OCI-LY7 (cell line): ENCODE results near the gene CXCL10. TPM values are rescaled to one million over a fixed set of nuclear protein-coding genes. Genes with fewer than 3 reads are reported as not detected.

Source experiments
- BruUV-seq: library from RNA; stranded (reverse); fragments of 400-500 nt; replicated peaks from 2 replicates; lab custom pipeline; 2021; lab: Mats Ljungman, UMichigan
- CTCF ChIA-PET: fragments of 300-600 bp; sonication (Branson Sonifier 250); formaldehyde crosslinking; loops from one replicate; lab custom pipeline; 2022; ENCODE audit warnings: antibody characterized with exemption; ENCODE audit not compliant: unreplicated experiment; lab: Charles Lee
- POLR2A ChIA-PET: fragments of 300-600 bp; sonication (Branson Sonifier 250); formaldehyde crosslinking; loops from one replicate; lab custom pipeline; 2022; ENCODE audit warnings: antibody characterized with exemption; lab: Charles Lee
- DNase-seq: peaks from one replicate; pipeline ENCODE4 v3.0.0-alpha.2; 2015; ENCODE audit warnings: low spot score
- H2AFZ ChIP-seq: fragments of 200-600 bp; sonication (generic), shearing (Covaris generic); 2 replicates; pipeline ENCODE4 v1.6.1; 2014; ENCODE audit warnings: mild to moderate bottlenecking, antibody characterized with exemption, low read length, moderate library complexity
- H3K27ac ChIP-seq: fragments of 200-600 bp; sonication (generic); 2 replicates; pipeline ENCODE4 v1.5.1; 2014; ENCODE audit warnings: mixed run types, low read depth, mild to moderate bottlenecking, moderate library complexity, low read length, inconsistent platforms; ENCODE audit not compliant: poor library complexity, severe bottlenecking
- H3K36me3 ChIP-seq: fragments of 200-600 bp; sonication (generic); 2 replicates; pipeline ENCODE4 v1.6.1; 2014; ENCODE audit warnings: mild to moderate bottlenecking, antibody characterized with exemption, low read length, moderate library complexity, mixed read lengths; ENCODE audit not compliant: insufficient read depth
- H3K4me1 ChIP-seq: fragments of 200-600 bp; sonication (generic); 2 replicates; pipeline ENCODE4 v1.5.1; 2014; ENCODE audit warnings: mild to moderate bottlenecking, low read length; ENCODE audit not compliant: insufficient read depth, poor library complexity, severe bottlenecking
- H3K4me2 ChIP-seq: fragments of 200-600 bp; sonication (generic); 2 replicates; pipeline ENCODE4 v1.6.1; 2014; ENCODE audit warnings: mild to moderate bottlenecking, low read length
- H3K4me3 ChIP-seq: fragments of 200-600 bp; sonication (generic); 2 replicates; pipeline ENCODE4 v1.5.1; 2014; ENCODE audit warnings: mild to moderate bottlenecking, low read depth, low read length; ENCODE audit not compliant: poor library complexity, severe bottlenecking
- H3K79me2 ChIP-seq: fragments of 200-600 bp; sonication (generic); 2 replicates; pipeline ENCODE4 v1.6.1; 2016; ENCODE audit warnings: low read depth, mild to moderate bottlenecking, low read length, moderate library complexity, mixed read lengths; ENCODE audit not compliant: insufficient read depth
- H3K9me2 ChIP-seq: fragments of 200-600 bp; sonication (generic); 2 replicates; pipeline ENCODE4 v1.6.1; 2016; ENCODE audit warnings: mild to moderate bottlenecking, low read length, mixed read lengths; ENCODE audit not compliant: insufficient read depth
- H3K9me3 ChIP-seq: fragments of 200-600 bp; sonication (generic); 2 replicates; pipeline ENCODE4 v1.6.1; 2014; ENCODE audit warnings: mild to moderate bottlenecking, mixed run types, low read length, mixed read lengths
- H4K20me1 ChIP-seq: fragments of 200-600 bp; sonication (generic); 2 replicates; pipeline ENCODE4 v1.6.1; 2014; ENCODE audit warnings: mild to moderate bottlenecking, antibody characterized with exemption, low read length, moderate library complexity, mixed read lengths; ENCODE audit not compliant: insufficient read depth
- CTCF ChIP-seq: fragments of 200-600 bp; sonication (generic); conservative IDR thresholded peaks from 2 replicates; pipeline ENCODE4 v1.5.1; 2014; ENCODE audit warnings: mild to moderate bottlenecking, antibody characterized with exemption, low read length, moderate library complexity, mixed read lengths
- EZH2phosphoT487 ChIP-seq: fragments of 200-600 bp; sonication (generic); IDR thresholded peaks from 2 replicates; pipeline ENCODE4 v1.6.1; 2018; ENCODE audit warnings: low read depth, borderline replicate concordance, mild to moderate bottlenecking, mixed run types, antibody characterized with exemption, low read length, moderate library complexity, mixed read lengths
- intact Hi-C: fragments of 100-400 bp; cut with micrococcal nuclease; formaldehyde crosslinking; loops from one replicate; pipeline ENCODE4 v1.10.0; 2022; ENCODE audit not compliant: unreplicated experiment
- total RNA-seq, 2 experiments: library from RNA; depleted of rRNA in 1 of 2; stranded (reverse); fragments of >200 nt in 1 of 2; shearing (Covaris generic) in 1 of 2; gene quantifications; 2 replicates each; pipeline ENCODE4 v1.2.3, GENCODE V29; 2014 to 2022

The CXCL10 gene
- total RNA-seq, 2 experiments from 2014 or later = not detected

GRCh38 chr4:76017056-76017686 lies 6.1 kb downstream of the CXCL10 start:
- no peaks in the 10 kb centered on the region for H3K79me2 ChIP-seq
- intact Hi-C loops = no loop called here
- no peaks in the 10 kb centered on the region for H3K9me3 ChIP-seq
- no TSS peak for BruUV-seq
- no peak for TF ChIP-seq EZH2phosphoT487
- TF ChIP-seq CTCF = no peak
- no peak overlapping the region for H3K4me3 ChIP-seq
- H4K20me1 ChIP-seq = no peaks in the 10 kb centered on the region
- no peaks in the 10 kb centered on the region for H3K9me2 ChIP-seq
- H3K4me2 ChIP-seq = no peak overlapping the region
- no peaks in the 10 kb centered on the region for H3K4me1 ChIP-seq
- H3K36me3 ChIP-seq = no peaks in the 10 kb centered on the region
- ChIA-PET CTCF (no interaction called here), POLR2A (no interaction called here)
- no peak overlapping the region for H3K27ac ChIP-seq
- DNase-seq = no peak
- no peak overlapping the region for H2AFZ ChIP-seq

- ChIA-PET POLR2A (no interaction called here), CTCF (no interaction called here)
- DNase-seq = no peak
- Histone ChIP-seq H3K36me3 (no peaks in the 10 kb centered on the region), H3K4me3 (no peak overlapping the region), H3K79me2 (no peaks in the 10 kb centered on the region), H3K9me2 (no peaks in the 10 kb centered on the region), H3K27ac (no peak overlapping the region), H3K4me1 (no peaks in the 10 kb centered on the region), H2AFZ (no peak overlapping the region), H3K9me3 (no peaks in the 10 kb centered on the region), H3K4me2 (no peak overlapping the region), H4K20me1 (no peaks in the 10 kb centered on the region)
- no TSS peak for BruUV-seq
- intact Hi-C loops = no loop called here
- no peak for TF ChIP-seq CTCF
- TF ChIP-seq EZH2phosphoT487 = no peak
Observed at GRCh38 chr4:76016393-76016792, 6.9 kb downstream of the CXCL10 start.

GRCh38 chr4:76013540-76013939 lies 9.8 kb downstream of the CXCL10 start:
- no peaks in the 10 kb centered on the region for H3K9me2 ChIP-seq

More at GRCh38 chr4:76013540-76013939, 9.8 kb downstream of the CXCL10 start:
- no peaks in the 10 kb centered on the region for H3K4me1 ChIP-seq
- no peak overlapping the region for H3K4me2 ChIP-seq
- no peaks in the 10 kb centered on the region for H3K36me3 ChIP-seq
- intact Hi-C loops = no loop called here
- H3K4me3 ChIP-seq = no peak overlapping the region
- POLR2A ChIA-PET = no interaction called here
- CTCF ChIA-PET = no interaction called here
- no TSS peak for BruUV-seq
- TF ChIP-seq EZH2phosphoT487 (no peak), CTCF (no peak)
- H4K20me1 ChIP-seq = no peaks in the 10 kb centered on the region
- no peak overlapping the region for H2AFZ ChIP-seq
- no peaks in the 10 kb centered on the region for H3K9me3 ChIP-seq
- H3K79me2 ChIP-seq = no peaks in the 10 kb centered on the region
- H3K27ac ChIP-seq = no peak overlapping the region
- DNase-seq = no peak
